K562 (cell line): ENCODE data around the gene CPTP. TPM values are rescaled to one million over a fixed set of nuclear protein-coding genes. Genes with fewer than 3 reads are reported as not detected.

Experiments used
- ATAC-seq: fragments of 200-7000 bp; cut with Tn5 transposase; 3 replicates; pipeline ENCODE4 v1.9.1; 2020; ENCODE audit warnings: moderate library complexity
- BruUV-seq: library from RNA; stranded (reverse); fragments of 400-500 nt; replicated peaks from 2 replicates; lab custom pipeline; 2021; lab: Mats Ljungman, UMichigan
- CTCF ChIA-PET: fragments of 300-600 bp; formaldehyde crosslinking; extraction: SDS; loops from one replicate; lab custom pipeline; 2021; ENCODE audit warnings: low intra/inter-chr PET ratio; lab: Yijun Ruan, JAX
- POLR2A ChIA-PET: fragments of 300-600, 350-650 bp; sonication (Branson Sonifier 250); formaldehyde crosslinking; extraction: SDS; loops from one replicate; lab custom pipeline; 2021; ENCODE audit warnings: antibody characterized with exemption, inconsistent platforms; lab: Yijun Ruan, JAX
- DNase-seq, 4 experiments: peaks; one replicate each; pipeline versions ENCODE4 v3.0.0 to v3.0.0-alpha.2; 2011 to 2018; ENCODE audit warnings: low spot score in 3 of 4, mixed read lengths in 3 of 4; ENCODE audit errors: extremely low read depth in 1 of 4
- FAIRE-seq: peaks from 2 replicates; lab custom pipeline; 2011; peaks lifted over from hg19 to GRCh38; lab: Jason Lieb, UNC
- H2AFZ ChIP-seq: 2 replicates; pipeline ENCODE4 v1.6.0; 2011; ENCODE audit warnings: low read depth, low read length, control low read depth, inconsistent platforms
- H3K27ac ChIP-seq: fragments of 200-600 bp; 3 replicates; pipeline ENCODE4 v1.8.0; 2011; ENCODE audit warnings: low read depth, mild to moderate bottlenecking, control low read depth, inconsistent platforms, low read length, moderate library complexity, mixed read lengths; ENCODE audit errors: extremely low read depth
- H3K27me3 ChIP-seq, 2 experiments: fragments of 300-600 bp in 1 of 2; 2 replicates in 1 of 2; 3 replicates in 1 of 2; pipeline versions ENCODE4 v1.6.0 to v1.8.0; 2011; ENCODE audit warnings: inconsistent platforms in 2 of 2, low read length in 2 of 2, mild to moderate bottlenecking in 1 of 2, mixed read lengths in 1 of 2, moderate library complexity in 1 of 2; ENCODE audit not compliant: control insufficient read depth in 2 of 2, insufficient read depth in 2 of 2
- H3K36me3 ChIP-seq: fragments of 300-600 bp; 3 replicates; pipeline ENCODE4 v1.8.0; 2011; ENCODE audit warnings: mild to moderate bottlenecking, low read length, inconsistent platforms; ENCODE audit not compliant: control insufficient read depth, insufficient read depth
- H3K4me1 ChIP-seq, 2 experiments: fragments of 200-600 bp in 1 of 2; replicated peaks in 1 of 2; 2 replicates in 1 of 2; 3 replicates in 1 of 2; pipeline versions ENCODE4 v1.5.1 to v1.8.0; 2011; ENCODE audit warnings: inconsistent platforms in 2 of 2, low read length in 2 of 2, mild to moderate bottlenecking in 1 of 2, mixed read lengths in 1 of 2, moderate library complexity in 1 of 2; ENCODE audit not compliant: control insufficient read depth in 2 of 2, insufficient read depth in 2 of 2
- H3K4me2 ChIP-seq: 2 replicates; pipeline ENCODE4 v1.6.1; 2011; ENCODE audit warnings: low read length, control low read depth, inconsistent platforms, mixed read lengths; ENCODE audit not compliant: insufficient read depth
- H3K4me3 ChIP-seq: fragments of 200-600 bp; sonication (generic), shearing (Covaris generic); 2 replicates; pipeline ENCODE4 v1.5.1; 2016; ENCODE audit warnings: control low read depth, inconsistent platforms
- H3K79me2 ChIP-seq: fragments of 200-600 bp; 3 replicates; pipeline ENCODE4 v1.8.0; 2011; ENCODE audit warnings: low read length, inconsistent platforms; ENCODE audit not compliant: control insufficient read depth, insufficient read depth
- H3K9ac ChIP-seq, 2 experiments: 2 replicates each; pipeline versions ENCODE4 v1.6.0 to v1.6.1; 2011; ENCODE audit warnings: low read depth in 2 of 2, low read length in 2 of 2, control low read depth in 1 of 2, inconsistent platforms in 1 of 2, mild to moderate bottlenecking in 1 of 2, mixed read lengths in 1 of 2; ENCODE audit not compliant: insufficient read depth in 1 of 2
- H3K9me1 ChIP-seq: one replicate; pipeline ENCODE4 v1.6.0; 2011; ENCODE audit warnings: inconsistent platforms, mild to moderate bottlenecking, low read length, moderate library complexity; ENCODE audit not compliant: control insufficient read depth, insufficient read depth
- H3K9me3 ChIP-seq: replicated peaks from 2 replicates; pipeline ENCODE4 v1.5.1; 2011; ENCODE audit warnings: low read depth, low read length, inconsistent platforms; ENCODE audit not compliant: control insufficient read depth, insufficient read depth
- H4K20me1 ChIP-seq: replicated peaks from 2 replicates; pipeline ENCODE4 v1.6.1; 2011; ENCODE audit warnings: low read length, inconsistent platforms, mixed read lengths; ENCODE audit not compliant: control insufficient read depth, insufficient read depth
- ETS1 ChIP-seq: conservative IDR thresholded peaks from 2 replicates; pipeline ENCODE4 v1.6.1; 2011; ENCODE audit warnings: low read depth, mild to moderate bottlenecking, low read length; ENCODE audit not compliant: control insufficient read depth
- KHSRP ChIP-seq: fragments of 450-650 bp; IDR thresholded peaks from 2 replicates; pipeline ENCODE4 v1.6.1; 2017
- MAFG ChIP-seq: fragments of 450-650 bp; conservative IDR thresholded peaks from 2 replicates; pipeline ENCODE4 v1.6.1; 2016; ENCODE audit warnings: missing genetic modification characterization, missing compliant biosample characterization
- MAFK ChIP-seq: IDR thresholded peaks from 2 replicates; pipeline ENCODE4 v1.6.1; 2011; ENCODE audit warnings: low read length, improper control_type of control experiment
- POLR2AphosphoS2 ChIP-seq: IDR thresholded peaks from 2 replicates; pipeline ENCODE4 v1.6.1; 2012; ENCODE audit warnings: low read length, improper control_type of control experiment
- POLR2AphosphoS5 ChIP-seq: IDR thresholded peaks from 2 replicates; pipeline ENCODE4 v1.6.1; 2011; ENCODE audit warnings: mild to moderate bottlenecking, low read depth, low read length, moderate library complexity; ENCODE audit not compliant: control insufficient read depth, insufficient read depth
- RBFOX2 ChIP-seq: fragments of 200-400 bp; formaldehyde crosslinking; IDR thresholded peaks from 2 replicates; pipeline ENCODE4 v1.6.1; 2017; ENCODE audit warnings: low read depth, mild to moderate bottlenecking, low read length, moderate library complexity
- RBM22 ChIP-seq: fragments of 200-400 bp; formaldehyde crosslinking; IDR thresholded peaks from 2 replicates; pipeline ENCODE4 v1.6.1; 2018; ENCODE audit warnings: low read length, low read depth; ENCODE audit not compliant: poor library complexity, severe bottlenecking
- TEAD1 ChIP-seq, 2 experiments: fragments of 450-650 bp in 1 of 2; sonication (generic) in 1 of 2; formaldehyde crosslinking; IDR thresholded peaks; 2 replicates each; pipeline versions ENCODE4 v1.4.0 to v1.8.0; 2020 to 2022; ENCODE audit warnings: mild to moderate bottlenecking in 2 of 2, missing genetic modification reagents in 1 of 2
- ZC3H11A ChIP-seq: IDR thresholded peaks from 2 replicates; pipeline ENCODE4 v1.6.1; 2012; ENCODE audit warnings: low read depth, low read length, improper control_type of control experiment
- WGBS: fragments of 100-300 bp; shearing (Covaris generic); methylation state at CpG from one replicate; pipeline ENCODE4 v1.1.6; 2016; ENCODE audit warnings: low coverage, mixed read lengths; ENCODE audit not compliant: insufficient coverage; ENCODE audit errors: missing lambda C conversion rate; 5-methylcytosine and 5-hydroxymethylcytosine counted together
- in situ Hi-C: fragments of 300-500 bp; cut with MboI; formaldehyde crosslinking; loops from 4 replicates; pipeline ENCODE4 v1.15.0; 2018; ENCODE audit warnings: inconsistent platforms, mixed read lengths
- intact Hi-C: fragments of 100-400 bp; cut with micrococcal nuclease; formaldehyde crosslinking; loops from 2 replicates; pipeline ENCODE4 v1.14.2; 2022
- polyA plus RNA-seq, 8 experiments: library from polyadenylated mRNA; depleted of rRNA in 4 of 8; stranded (reverse) in 5 of 8; unstranded in 3 of 8; fragments of >200 nt; fragmentation: Nextera tagmentation in 2 of 8; fragmentation: Illumina TruSeq in 1 of 8; extraction: Ambion mirVana in 2 of 8; extraction: Trizol in 1 of 8; gene quantifications; 2 replicates each; pipeline versions ENCODE4 v1.2.1 to v1.2.3, GENCODE V29; 2011 to 2014; ENCODE audit warnings: inconsistent platforms in 1 of 8, missing spikeins in 1 of 8
- total RNA-seq, 7 experiments: library from RNA; depleted of rRNA in 6 of 7; stranded (reverse); fragments of >200 nt in 6 of 7; fragmentation: Illumina TruSeq in 2 of 7; extraction: Trizol in 2 of 7; gene quantifications; 2 replicates each; pipeline versions ENCODE4 v1.2.1 to v1.2.3, GENCODE V29; 2011 to 2021; ENCODE audit warnings: low replicate concordance in 1 of 7
- TF ChIP-seq, protein P1 (sequence below): fragments of 250-450 bp; sonication (Bioruptor Pico); IDR thresholded peaks from 2 replicates; pipeline ENCODE4 v1.4.0; 2020

Gene CPTP
- total and polyA plus RNA-seq, 9 of the 15 experiments (the other 6 are each of a cell fraction or from before 2014, with no cell fraction given) = 0.11 to 25.8 (median 3.5) TPM

- TF ChIP-seq POLR2AphosphoS2 = 0 out of 2 replicates have a peak, but pooled peaks have one; percentile 1
- peak; percentile 26; the same call in 1 of the 2 replicates for TF ChIP-seq ETS1
- TF ChIP-seq KHSRP = no peak
- TF ChIP-seq, all 486 proteins: peak for 12
Measured at GRCh38 chr1:1312450-1313314, 11.9 kb upstream of the CPTP start (continued).

DNA sequence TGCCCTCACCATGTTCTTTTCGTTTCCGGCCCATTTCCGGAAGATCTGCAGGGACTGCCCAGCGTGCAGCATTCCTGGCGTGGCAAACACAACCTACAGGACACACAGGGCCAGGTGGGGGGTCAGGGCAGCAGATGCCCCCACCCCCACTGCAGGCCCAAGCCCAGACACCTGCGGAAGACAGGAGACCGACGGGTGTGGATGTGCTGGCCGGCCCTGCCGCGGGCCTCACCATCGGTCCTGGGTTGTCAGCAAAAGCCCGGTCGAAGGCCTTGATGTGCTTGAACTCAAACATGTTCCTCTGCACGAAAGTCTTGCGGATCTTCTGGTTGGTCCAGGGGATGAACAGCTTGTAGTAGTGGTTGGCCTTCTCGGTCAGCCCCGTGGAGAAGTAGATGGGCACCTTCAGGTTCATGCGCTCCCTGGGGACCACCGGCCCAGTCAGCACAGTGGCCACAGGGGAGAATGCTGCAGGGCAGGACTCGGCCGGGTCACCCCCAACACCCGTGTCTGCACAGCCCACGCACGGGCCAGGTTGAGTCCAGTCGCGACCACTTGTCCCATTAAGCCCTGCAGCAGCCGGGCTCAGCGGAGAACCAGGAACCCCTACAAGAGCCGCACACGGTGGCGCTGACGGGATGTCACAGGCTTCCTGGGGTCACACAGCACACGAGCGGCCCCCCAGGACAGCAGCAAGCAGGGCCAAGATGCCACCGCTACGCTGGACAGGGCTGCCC is 10.9 kb upstream of the CPTP start:
- in situ Hi-C loops = no loop called here
- BruUV-seq = no TSS peak
- no peak overlapping the region for H3K27ac ChIP-seq
- H4K20me1 ChIP-seq = peaks cover 11% of the 10 kb centered on the region
- H3K4me2 ChIP-seq = no peak overlapping the region
- H3K36me3 ChIP-seq = peaks cover 86% of the 10 kb centered on the region
- 93% methylated on average over 37 of the region's 37 CpGs for WGBS
- POLR2A ChIA-PET = interaction anchor here (0.6 to 2.4 kb wide), 6 partner anchors 9 to 128 kb away, joined by 3 to 9 read pairs (median 4); no protein-coding TSS in a partner anchor
- FAIRE-seq (no peak), DNase-seq (no peak), ATAC-seq (no peak)
- H3K27me3 ChIP-seq = no peaks in the 10 kb centered on the region
- peaks cover 37% of the 10 kb centered on the region for H3K79me2 ChIP-seq
- no peaks in the 10 kb centered on the region for H3K9me1 ChIP-seq
- H3K9me3 ChIP-seq = no peaks in the 10 kb centered on the region
- CTCF ChIA-PET = no interaction called here
- H2AFZ ChIP-seq = no peak overlapping the region
- intact Hi-C loops = no loop called here
- peaks cover 24 to 88% of the 10 kb centered on the region in 2 experiments for H3K4me1 ChIP-seq
- H3K4me3 ChIP-seq = no peak overlapping the region
- peak overlapping the region in 1 of 2 experiments; percentile 3; a peak in 1 of 4 replicates for H3K9ac ChIP-seq
- no peak for TF ChIP-seq MAFK
- TF ChIP-seq, protein P1, sequence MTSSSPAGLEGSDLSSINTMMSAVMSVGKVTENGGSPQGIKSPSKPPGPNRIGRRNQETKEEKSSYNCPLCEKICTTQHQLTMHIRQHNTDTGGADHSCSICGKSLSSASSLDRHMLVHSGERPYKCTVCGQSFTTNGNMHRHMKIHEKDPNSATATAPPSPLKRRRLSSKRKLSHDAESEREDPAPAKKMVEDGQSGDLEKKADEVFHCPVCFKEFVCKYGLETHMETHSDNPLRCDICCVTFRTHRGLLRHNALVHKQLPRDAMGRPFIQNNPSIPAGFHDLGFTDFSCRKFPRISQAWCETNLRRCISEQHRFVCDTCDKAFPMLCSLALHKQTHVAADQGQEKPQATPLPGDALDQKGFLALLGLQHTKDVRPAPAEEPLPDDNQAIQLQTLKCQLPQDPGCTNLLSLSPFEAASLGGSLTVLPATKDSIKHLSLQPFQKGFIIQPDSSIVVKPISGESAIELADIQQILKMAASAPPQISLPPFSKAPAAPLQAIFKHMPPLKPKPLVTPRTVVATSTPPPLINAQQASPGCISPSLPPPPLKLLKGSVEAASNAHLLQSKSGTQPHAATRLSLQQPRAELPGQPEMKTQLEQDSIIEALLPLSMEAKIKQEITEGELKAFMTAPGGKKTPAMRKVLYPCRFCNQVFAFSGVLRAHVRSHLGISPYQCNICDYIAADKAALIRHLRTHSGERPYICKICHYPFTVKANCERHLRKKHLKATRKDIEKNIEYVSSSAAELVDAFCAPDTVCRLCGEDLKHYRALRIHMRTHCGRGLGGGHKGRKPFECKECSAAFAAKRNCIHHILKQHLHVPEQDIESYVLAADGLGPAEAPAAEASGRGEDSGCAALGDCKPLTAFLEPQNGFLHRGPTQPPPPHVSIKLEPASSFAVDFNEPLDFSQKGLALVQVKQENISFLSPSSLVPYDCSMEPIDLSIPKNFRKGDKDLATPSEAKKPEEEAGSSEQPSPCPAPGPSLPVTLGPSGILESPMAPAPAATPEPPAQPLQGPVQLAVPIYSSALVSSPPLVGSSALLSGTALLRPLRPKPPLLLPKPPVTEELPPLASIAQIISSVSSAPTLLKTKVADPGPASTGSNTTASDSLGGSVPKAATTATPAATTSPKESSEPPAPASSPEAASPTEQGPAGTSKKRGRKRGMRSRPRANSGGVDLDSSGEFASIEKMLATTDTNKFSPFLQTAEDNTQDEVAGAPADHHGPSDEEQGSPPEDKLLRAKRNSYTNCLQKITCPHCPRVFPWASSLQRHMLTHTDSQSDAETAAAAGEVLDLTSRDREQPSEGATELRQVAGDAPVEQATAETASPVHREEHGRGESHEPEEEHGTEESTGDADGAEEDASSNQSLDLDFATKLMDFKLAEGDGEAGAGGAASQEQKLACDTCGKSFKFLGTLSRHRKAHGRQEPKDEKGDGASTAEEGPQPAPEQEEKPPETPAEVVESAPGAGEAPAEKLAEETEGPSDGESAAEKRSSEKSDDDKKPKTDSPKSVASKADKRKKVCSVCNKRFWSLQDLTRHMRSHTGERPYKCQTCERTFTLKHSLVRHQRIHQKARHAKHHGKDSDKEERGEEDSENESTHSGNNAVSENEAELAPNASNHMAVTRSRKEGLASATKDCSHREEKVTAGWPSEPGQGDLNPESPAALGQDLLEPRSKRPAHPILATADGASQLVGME (CRISPR knock-in tag) = no peak
- TF ChIP-seq TEAD1 (CRISPR knock-in tag; IDR thresholded peaks at IDR 0.05) = no peak
- no peak for TF ChIP-seq MAFG (tag)
- TF ChIP-seq POLR2AphosphoS5 = 0 out of 2 replicates have a peak, but pooled peaks have one; percentile 3
- peak; percentile 89 for TF ChIP-seq RBM22
- TF ChIP-seq RBFOX2 = peak; percentile 27; the same call in 1 of the 2 replicates
- TF ChIP-seq ZC3H11A = no peak
